Measurements from ENCODE around the gene DNAJC5.
"Not testable (repeated sequence)": the region's sequence is repeated elsewhere in the genome, so short reads cannot be mapped to it uniquely, and the experiment has no call there.

DNA sequence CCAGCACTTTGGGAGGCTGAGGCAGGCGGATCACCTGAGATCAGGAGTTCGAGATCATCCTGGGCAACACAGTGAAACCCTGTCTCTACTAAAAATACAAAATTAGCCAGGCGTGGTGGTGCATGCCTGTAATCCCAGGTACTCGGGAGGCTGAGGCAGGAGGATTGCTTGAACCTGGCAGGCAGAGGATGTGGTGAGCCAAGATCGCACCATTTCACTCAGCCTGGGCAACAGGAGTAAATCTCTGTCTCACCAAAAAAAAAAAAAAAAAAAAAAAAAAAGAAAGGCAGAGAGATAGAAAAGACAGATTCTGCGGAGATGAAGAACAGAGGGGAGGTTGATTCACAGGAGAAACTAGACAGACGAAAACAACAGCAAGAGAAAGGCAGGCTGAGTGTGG, 81.6 kb downstream of the DNAJC5 start:
- TF ChIP-seq, protein P1, sequence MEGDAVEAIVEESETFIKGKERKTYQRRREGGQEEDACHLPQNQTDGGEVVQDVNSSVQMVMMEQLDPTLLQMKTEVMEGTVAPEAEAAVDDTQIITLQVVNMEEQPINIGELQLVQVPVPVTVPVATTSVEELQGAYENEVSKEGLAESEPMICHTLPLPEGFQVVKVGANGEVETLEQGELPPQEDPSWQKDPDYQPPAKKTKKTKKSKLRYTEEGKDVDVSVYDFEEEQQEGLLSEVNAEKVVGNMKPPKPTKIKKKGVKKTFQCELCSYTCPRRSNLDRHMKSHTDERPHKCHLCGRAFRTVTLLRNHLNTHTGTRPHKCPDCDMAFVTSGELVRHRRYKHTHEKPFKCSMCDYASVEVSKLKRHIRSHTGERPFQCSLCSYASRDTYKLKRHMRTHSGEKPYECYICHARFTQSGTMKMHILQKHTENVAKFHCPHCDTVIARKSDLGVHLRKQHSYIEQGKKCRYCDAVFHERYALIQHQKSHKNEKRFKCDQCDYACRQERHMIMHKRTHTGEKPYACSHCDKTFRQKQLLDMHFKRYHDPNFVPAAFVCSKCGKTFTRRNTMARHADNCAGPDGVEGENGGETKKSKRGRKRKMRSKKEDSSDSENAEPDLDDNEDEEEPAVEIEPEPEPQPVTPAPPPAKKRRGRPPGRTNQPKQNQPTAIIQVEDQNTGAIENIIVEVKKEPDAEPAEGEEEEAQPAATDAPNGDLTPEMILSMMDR (IDR thresholded peaks at IDR 0.05), result not testable (repeated sequence)
- not testable (repeated sequence) for TF ChIP-seq POLR2A (IDR thresholded peaks at IDR 0.05)

Measured in body of pancreas (tissue), 4 donors.